GM21717 (cell line): Measurements from ENCODE around the gene LOXL1.
"Not testable (repeated sequence)": the region's sequence is repeated elsewhere in the genome, so short reads cannot be mapped to it uniquely, and the experiment has no call there.

ENCODE experiments used
- ATAC-seq: cut with Tn5 transposase; IDR thresholded peaks from one replicate; pipeline ENCODE4 v1.9.1; 2021; ENCODE audit warnings: mild to moderate bottlenecking, moderate library complexity; ENCODE audit not compliant: unreplicated experiment

The LOXL1 gene

DNA sequence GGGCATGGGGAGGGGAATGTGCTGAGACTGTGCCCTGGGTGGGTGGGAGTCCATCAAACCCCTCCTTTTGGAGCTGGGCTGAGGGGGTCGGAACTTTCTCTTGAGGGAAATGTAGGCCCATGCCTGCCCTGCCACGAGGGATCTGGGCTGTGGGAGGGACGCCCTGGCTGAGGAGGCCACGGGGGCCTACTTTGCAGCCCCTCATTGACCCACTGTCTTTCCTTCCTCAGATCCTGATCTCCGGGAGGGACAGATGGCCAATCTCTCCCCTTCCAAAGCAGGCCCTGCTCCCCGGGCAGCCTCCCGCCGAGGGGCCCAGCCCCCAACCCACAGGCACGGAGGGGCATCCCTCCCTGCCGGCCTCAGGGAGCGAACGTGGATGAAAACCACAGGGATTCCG is 25.3 kb downstream of the LOXL1 start:
- no peak for ATAC-seq

GRCh38 chr15:73952171-73952912 is 26.1 kb downstream of the LOXL1 start:
- no peak for ATAC-seq

- ATAC-seq, result no peak
Measured at GRCh38 chr15:73952913-73953750, 26.9 kb downstream of the LOXL1 start.

DNA sequence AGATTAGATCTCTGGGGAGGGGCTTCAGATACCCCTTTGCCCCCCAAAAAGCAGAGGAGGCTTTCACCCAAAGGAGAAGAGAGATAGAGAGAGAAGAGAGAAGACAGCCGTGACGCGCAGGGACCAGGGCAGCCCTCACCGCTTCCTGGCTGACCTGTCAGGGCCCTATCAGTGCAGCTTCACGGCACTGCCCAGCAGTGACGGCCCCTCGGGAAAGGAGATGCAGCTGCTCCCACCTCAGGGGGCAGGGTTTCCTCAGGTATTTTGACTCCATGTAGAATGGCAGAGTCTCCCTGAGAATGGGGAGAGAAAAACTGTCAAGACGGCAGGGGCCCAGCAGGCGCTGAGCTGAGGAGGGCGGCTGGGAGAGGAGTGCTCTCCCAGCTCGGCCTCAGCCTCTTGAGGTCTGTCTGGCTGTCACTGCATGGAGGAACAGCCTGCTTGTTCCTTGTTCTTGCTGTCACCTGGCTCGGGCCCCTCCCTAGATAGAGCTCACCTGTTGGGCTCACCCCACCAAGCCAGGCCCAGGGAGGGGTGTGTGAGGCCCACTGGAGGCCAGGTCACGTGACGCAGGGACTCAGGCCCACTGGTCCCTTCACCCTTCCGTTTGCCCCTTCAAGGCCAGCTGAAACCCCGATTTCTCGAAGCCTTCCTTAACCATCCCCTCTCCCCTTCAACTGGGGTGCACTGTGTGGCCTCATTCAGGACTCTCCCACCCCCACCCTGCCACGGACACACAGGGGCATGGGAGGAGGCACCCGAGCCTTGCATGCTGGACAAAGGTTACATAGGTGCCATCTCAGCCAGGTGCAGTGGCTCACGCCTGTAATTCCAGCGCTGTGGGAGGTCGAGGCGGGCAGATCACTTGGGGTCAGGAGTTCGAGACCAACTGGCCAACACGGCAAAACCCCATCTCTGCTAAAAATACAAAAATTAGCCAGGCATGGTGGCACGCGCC is 28.2 kb downstream of the LOXL1 start:
- ATAC-seq, result no peak

GRCh38 chr15:73955326-73955725 is 29.1 kb downstream of the LOXL1 start:
- ATAC-seq, result no peak

GRCh38 chr15:73955861-73956742 is 29.8 kb downstream of the LOXL1 start:
- ATAC-seq, result no peak

DNA sequence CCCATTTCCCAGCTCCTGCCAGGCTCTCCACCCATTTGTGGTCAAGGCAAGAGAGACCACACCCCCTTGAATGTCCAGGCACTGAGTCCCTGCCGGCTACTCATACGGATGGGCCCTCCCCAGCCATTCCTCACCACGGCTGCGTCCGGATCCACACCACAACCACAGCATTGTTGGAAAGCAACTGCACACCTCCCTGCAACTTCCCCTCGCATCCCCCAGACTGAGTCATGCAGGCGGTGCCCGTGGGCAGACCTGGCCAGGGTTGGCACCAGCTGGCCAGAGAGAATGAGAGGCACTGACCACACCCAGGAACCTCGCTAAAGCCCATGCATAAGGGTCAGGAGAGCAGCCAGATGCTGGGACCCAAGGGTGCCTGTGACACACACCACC is 30.5 kb downstream of the LOXL1 start:
- no peak for ATAC-seq

DNA sequence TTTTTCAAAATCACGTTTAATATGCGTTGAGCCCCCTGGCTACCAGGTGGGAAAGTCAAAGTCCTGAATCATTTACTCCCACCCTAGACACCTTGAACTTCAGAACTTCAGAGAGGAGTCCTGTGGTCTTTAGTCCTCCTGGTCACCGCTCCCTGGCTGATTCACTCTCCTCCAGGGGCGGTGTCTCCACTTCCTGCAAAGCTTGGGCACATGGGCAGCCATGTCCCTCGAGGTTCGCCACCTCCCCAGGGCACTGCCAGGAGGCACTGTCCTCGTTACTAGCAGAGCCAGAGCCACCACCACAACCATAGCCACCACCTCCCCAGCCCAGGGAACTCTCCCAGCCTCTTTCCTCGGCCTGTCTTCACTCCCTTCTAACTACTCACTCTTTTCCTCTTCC is 31.0 kb downstream of the LOXL1 start:
- ATAC-seq, result no peak

- ATAC-seq, result no peak
Measured at GRCh38 chr15:73957785-73958184, 31.5 kb downstream of the LOXL1 start.

- ATAC-seq, result no peak
Measured at GRCh38 chr15:73959012-73959581, 32.8 kb downstream of the LOXL1 start.

GRCh38 chr15:73959801-73960200 is 33.5 kb downstream of the LOXL1 start:
- ATAC-seq, result no peak

DNA sequence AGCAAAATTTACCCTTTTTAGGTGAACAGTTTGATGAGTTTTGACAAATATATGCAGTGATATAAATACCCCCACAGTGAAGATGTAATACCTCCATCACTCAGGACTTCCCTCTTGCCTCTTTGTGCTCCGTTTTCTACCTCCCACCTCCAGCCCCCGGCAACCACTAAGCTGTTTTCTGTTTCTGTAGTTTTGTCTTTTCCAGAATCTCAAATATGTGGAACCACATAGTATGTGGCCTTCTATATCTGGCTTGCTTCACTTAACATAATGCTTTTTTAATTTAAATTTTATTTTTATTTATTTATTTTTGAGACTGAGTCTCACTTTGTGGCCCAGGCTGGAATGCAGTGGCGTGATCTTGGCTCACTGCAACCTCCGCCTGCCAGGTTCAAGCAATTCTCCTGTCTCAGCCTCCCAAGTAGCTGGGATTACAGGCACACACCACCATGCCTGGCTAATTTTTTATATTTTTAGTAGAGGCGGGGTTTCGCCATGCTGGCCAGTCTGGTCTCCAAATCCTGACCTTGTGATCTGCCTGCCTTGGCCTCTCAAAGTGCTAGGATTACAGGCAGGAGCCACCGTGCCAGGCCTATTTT is 34.3 kb downstream of the LOXL1 start:
- ATAC-seq, result not testable (repeated sequence)

DNA sequence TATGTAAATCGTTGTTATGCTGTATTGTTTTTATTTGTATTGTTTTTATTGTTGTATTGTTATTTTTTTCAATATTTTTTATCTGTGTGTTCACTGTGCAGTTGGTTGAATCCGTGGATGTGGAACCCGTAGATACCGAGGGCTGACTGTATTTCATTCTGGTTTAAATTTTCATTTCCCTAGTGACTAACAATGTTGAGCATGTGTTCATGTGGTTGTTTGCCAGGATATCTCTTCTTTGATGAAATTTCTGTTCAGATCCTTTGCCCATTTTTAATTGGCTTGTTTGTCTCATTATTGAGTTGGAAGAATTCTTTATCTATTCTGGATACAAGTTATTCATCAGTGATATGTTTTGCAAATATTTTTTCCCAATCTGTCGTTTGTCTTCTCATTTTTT is 36.2 kb downstream of the LOXL1 start:
- no peak for ATAC-seq

GRCh38 chr15:73964736-73965093 is 38.5 kb downstream of the LOXL1 start:
- peak; percentile 45 for ATAC-seq

- ATAC-seq, result peak; percentile 36
Measured at GRCh38 chr15:73965094-73965757, 39.0 kb downstream of the LOXL1 start.

DNA sequence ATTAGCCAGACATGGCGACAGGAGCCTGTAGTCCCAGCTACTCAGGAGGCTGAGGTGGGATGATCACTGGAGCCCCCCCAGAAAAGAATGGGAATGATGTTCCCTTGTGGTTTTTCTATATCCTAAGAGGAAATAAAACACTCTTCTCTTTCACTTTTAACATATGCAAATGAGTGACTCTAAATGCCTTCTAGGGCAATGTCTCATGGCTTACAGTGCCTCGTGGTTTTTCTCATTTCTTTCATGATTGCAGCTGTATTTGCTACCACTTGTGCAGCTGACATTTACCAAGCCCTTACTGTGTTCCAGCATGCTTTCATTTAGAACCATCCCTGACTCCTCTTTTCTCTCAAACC is 39.5 kb downstream of the LOXL1 start:
- ATAC-seq, result peak; percentile 70

DNA sequence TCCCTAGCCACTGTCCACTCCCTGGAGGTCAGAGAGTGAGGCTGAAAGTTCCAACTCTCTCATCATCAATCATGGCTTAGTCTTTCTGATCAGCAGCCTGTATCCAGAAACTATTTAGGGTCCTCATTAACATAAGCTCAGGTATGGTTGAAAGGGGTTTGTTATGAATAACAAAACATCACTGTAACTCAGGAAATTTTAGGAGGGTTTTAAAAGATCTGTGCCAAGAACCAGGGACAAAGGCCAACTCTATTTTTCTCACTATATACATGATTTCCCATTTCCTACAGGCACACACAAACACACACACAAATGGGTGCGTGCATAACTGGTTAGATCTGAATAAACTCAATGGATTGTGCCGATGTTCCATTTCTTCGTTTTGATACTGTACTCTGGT is 42.2 kb downstream of the LOXL1 start:
- no peak for ATAC-seq

DNA sequence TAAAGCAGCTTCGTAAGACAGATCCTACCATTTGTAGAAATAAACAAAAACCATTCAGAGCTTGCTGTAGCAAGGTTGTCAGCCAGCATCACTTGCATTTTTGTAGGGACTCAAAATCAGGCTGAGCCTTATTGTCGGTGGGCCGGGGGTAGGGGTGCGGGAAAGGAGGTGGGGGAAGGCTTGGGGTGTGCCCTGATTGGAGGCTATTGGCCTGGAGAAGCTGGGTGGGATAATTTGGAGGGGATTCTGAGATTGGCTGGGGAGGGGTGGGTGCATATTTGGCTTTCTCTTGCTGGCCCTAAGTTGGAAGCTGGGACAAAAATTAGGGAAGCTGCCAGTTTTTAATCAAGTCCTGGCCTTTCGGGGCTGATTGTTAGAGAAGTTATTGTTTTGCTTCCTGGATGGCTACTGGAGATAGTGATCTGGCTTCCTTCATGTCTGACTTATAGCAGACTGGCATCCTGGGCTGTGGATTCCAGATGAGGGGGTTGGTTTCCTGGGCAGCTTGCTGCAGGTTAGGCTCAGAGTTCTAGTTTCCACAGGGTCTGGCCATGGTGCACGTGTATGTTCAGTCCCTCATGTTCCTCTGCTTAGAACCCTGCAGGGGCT is 43.0 kb downstream of the LOXL1 start:
- ATAC-seq, result no peak
